GM19328 (cell line): Measurements from ENCODE around the gene CEP164.

Experiments used
- ATAC-seq: cut with Tn5 transposase; IDR thresholded peaks from one replicate; pipeline ENCODE4 v1.9.1; 2021; ENCODE audit warnings: mild to moderate bottlenecking, moderate library complexity; ENCODE audit not compliant: unreplicated experiment

Gene CEP164

DNA sequence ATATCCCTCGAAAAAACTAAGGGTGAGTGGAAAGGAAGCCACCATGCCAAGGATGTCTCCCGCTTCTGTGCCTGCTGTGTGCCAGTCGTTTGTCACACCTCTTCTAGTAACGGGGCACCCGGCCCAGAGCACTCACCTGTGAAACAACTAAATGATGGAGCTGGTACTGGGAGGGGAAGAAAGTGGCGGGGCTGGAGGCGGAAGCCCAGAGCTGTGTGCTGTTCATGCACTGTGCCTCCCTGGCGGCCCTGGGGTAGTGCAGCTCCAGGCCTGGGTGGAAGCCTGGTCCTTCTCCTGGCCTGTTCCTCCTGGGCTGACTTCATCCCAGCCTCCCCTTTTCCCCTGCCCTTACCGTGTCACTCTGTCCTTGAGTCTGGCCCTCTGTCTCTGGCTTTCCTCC is 130.2 kb downstream of the CEP164 start:
- no peak for ATAC-seq

DNA sequence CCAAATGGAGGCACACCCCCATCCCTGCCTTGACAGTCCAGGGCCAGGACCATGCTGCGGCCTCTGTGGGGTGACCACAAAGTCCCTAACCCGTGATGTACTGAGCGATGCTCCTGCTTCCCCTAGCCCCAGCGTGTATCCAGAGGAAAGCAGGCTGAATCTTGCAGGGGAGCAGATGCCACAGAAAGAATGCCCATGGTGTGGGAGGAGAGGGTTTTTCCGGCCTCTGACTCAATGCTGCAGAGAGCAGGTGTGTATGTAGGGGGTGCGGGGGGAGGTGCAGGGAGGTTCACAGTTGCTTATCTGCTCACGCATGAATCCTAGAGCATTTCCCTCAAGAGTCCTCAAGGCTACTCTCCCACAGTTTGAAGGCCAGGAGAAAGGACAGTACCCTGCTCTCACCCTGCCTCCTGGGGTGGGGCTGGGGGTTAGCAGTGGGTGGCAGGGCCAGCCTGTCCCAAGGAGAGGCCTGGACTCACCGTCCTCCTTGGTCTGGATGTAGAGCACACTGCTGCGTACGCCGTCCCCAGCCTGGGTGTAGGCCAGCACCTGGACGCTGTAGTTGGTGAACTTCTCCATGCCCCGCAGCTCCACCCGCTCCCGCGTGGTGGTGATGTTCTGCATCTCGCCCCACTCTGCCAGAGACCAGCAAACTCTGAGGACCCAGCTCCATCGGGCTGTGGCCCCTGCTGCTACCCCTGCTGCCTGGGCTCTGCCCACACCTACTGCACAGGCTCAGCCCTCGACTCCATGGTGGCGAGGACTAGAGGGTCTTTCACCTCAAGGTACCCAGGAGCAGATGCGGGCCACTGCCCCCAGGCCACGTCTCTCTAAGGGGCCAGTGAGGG is 130.8 kb downstream of the CEP164 start:
- no peak for ATAC-seq

- ATAC-seq: no peak
Observed at GRCh38 chr11:117459123-117459978, 131.7 kb downstream of the CEP164 start.

DNA sequence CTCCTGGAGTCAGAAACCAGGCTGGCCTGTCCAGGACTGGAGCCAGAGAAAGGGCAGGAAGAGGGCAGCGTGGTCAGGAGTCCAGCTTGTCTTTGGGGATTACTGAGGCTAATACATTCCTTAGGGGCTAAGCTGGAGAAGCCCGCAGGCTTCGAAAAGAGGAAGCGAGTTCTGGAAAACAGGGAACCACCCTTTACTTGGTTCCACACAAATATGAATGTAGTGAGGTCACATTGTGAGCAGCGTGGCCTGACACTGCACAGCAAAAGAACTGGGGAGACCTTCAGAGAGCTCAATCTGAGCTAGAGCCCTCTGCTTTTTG is 132.3 kb downstream of the CEP164 start:
- ATAC-seq: no peak

DNA sequence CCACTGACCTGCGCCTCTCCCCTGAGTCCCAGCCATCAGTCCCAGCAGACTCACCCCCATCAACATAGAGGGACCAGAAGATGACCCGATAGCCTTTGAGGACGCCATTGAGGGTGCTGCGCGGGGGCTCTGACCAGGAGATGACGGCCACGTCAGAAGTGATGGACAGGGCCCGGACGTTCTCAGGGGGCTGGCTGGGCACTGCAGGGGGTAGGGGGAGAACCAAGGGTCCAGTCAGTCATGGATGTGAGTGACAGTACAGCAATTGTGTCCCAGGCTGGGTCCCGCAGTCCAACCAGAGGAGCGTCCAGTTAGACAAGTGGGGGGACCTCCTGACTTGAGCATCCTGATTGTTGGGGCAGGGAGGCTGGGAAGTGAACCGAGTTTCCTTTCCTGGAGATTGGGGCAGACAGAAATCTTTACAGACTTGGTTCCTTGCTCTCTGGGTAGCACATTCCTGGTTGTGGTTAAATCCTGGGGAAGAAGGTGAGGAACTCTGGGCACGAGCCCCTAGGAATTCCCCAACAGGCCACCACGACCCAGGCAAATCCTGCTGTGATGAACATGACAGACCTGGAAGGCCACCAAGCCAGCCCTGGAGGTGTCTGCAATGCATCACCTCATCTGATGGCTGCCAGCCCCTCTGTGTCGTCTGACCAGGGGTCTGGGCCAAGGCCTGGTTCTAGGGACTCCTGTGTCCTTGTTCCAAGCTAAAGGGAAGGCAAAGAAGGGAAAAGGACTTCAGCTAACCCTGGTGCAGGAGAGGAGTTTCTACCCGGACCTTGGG is 133.9 kb downstream of the CEP164 start:
- ATAC-seq: no peak

- no peak for ATAC-seq
Observed at GRCh38 chr11:117462183-117462863, 134.7 kb downstream of the CEP164 start.

GRCh38 chr11:117462864-117463247 is 135.2 kb downstream of the CEP164 start:
- ATAC-seq: no peak
